IPS-18c (cell line): Measurements from ENCODE around the gene TIFAB.

Experiments used
- H3K4me3 ChIP-seq: 2 replicates; pipeline ENCODE4 v1.7.0; 2013; ENCODE audit warnings: low read depth, mild to moderate bottlenecking, low read length, moderate library complexity; ENCODE audit not compliant: insufficient read depth
- H3K9me3 ChIP-seq: one replicate; pipeline ENCODE4 v1.6.1; 2013; ENCODE audit warnings: mild to moderate bottlenecking, low read length, moderate library complexity; ENCODE audit not compliant: control insufficient read depth, insufficient read depth

Gene TIFAB

GRCh38 chr5:135423846-135424168, 28.3 kb downstream of the TIFAB start:
- no peak overlapping the region for H3K4me3 ChIP-seq
- H3K9me3 ChIP-seq = peaks cover under 1% of the 10 kb centered on the region

- Histone ChIP-seq H3K9me3 (no peaks in the 10 kb centered on the region), H3K4me3 (no peak overlapping the region)
These were observed 28.9 kb downstream of the TIFAB start for GRCh38 chr5:135423146-135423845.

GRCh38 chr5:135422419-135422818, 29.7 kb downstream of the TIFAB start:
- H3K9me3 ChIP-seq = no peaks in the 10 kb centered on the region
- H3K4me3 ChIP-seq = no peak overlapping the region

GRCh38 chr5:135417083-135417482, 35.1 kb downstream of the TIFAB start:
- no peaks in the 10 kb centered on the region for H3K9me3 ChIP-seq
- H3K4me3 ChIP-seq = no peak overlapping the region

- Histone ChIP-seq H3K4me3 (no peak overlapping the region), H3K9me3 (peaks cover 2% of the 10 kb centered on the region)
These were observed 47.1 kb downstream of the TIFAB start for GRCh38 chr5:135405082-135405481.

- Histone ChIP-seq H3K4me3 (no peak overlapping the region), H3K9me3 (peaks cover 2% of the 10 kb centered on the region)
These were observed 50.1 kb downstream of the TIFAB start for GRCh38 chr5:135402031-135402430.

- Histone ChIP-seq H3K9me3 (peaks cover 2% of the 10 kb centered on the region), H3K4me3 (no peak overlapping the region)
These were observed 51.3 kb downstream of the TIFAB start for GRCh38 chr5:135400866-135401265.

GRCh38 chr5:135399794-135400542, 52.2 kb downstream of the TIFAB start:
- Histone ChIP-seq H3K4me3 (peak overlapping the region; percentile 69), H3K9me3 (peaks cover 2% of the 10 kb centered on the region)

- Histone ChIP-seq H3K9me3 (peaks cover 2% of the 10 kb centered on the region), H3K4me3 (peak within 1 kb of the TSS; percentile 69)
These were observed 53.0 kb downstream of the TIFAB start, which contains the start of gene MACROH2A1 for GRCh38 chr5:135398855-135399793. TSS of gene MACROH2A1 (minus strand) at chr5:135399231. CDS start at chr5:135389093, 10,138 bp downstream.

- peaks cover 2% of the 10 kb centered on the region for H3K9me3 ChIP-seq
These were observed 53.8 kb downstream of the TIFAB start for GRCh38 chr5:135398160-135398854.

More at GRCh38 chr5:135398160-135398854, 53.8 kb downstream of the TIFAB start:
- peak overlapping the region; percentile 69 for H3K4me3 ChIP-seq
